ENCODE data around the gene SLIT1.

Gene SLIT1

GRCh38 chr10:97097084-97097433 lies 88.7 kb downstream of the SLIT1 start:
- Histone ChIP-seq H3K36me3 (ENCODE audit: control insufficient read depth in 5 of 5, insufficient read depth in 5 of 5, low read length in 5 of 5) (no peaks in the 10 kb centered on the region), H3K4me3 (ENCODE audit: low read depth in 1 of 5, low read length in 5 of 5) (no peak overlapping the region), H3K9ac (ENCODE audit: low read length in 5 of 5) (no peak overlapping the region), H3K9me3 (ENCODE audit: control insufficient read depth in 5 of 5, low read length in 5 of 5) (peaks cover 0 to 4% (median 0%) of the 10 kb centered on the region in 5 donors), H3K27ac (ENCODE audit: low read depth, low read length) (no peak overlapping the region), H3K4me1 (ENCODE audit: control insufficient read depth in 5 of 5, insufficient read depth in 5 of 5, low read length in 5 of 5) (peaks cover 0 to 11% (median 5%) of the 10 kb centered on the region in 5 donors), H3K27me3 (ENCODE audit: control insufficient read depth in 5 of 5, insufficient read depth in 4 of 5, low read length in 5 of 5) (peaks cover 7 to 29% (median 21%) of the 10 kb centered on the region in 5 donors)

GRCh38 chr10:97096261-97097083 lies 89.3 kb downstream of the SLIT1 start:
- Histone ChIP-seq H3K4me3 (ENCODE audit: low read depth in 1 of 5, low read length in 5 of 5) (no peak overlapping the region), H3K9me3 (ENCODE audit: control insufficient read depth in 5 of 5, low read length in 5 of 5) (peaks cover 0 to 4% (median 0%) of the 10 kb centered on the region in 5 donors), H3K27me3 (ENCODE audit: control insufficient read depth in 5 of 5, insufficient read depth in 4 of 5, low read length in 5 of 5) (peaks cover 7 to 28% (median 22%) of the 10 kb centered on the region in 5 donors), H3K36me3 (ENCODE audit: control insufficient read depth in 5 of 5, insufficient read depth in 5 of 5, low read length in 5 of 5) (no peaks in the 10 kb centered on the region), H3K27ac (ENCODE audit: low read depth, low read length) (no peak overlapping the region), H3K4me1 (ENCODE audit: control insufficient read depth in 5 of 5, insufficient read depth in 5 of 5, low read length in 5 of 5) (peaks cover 0 to 11% (median 5%) of the 10 kb centered on the region in 5 donors), H3K9ac (ENCODE audit: low read length in 5 of 5) (no peak overlapping the region)

- H3K27ac ChIP-seq (ENCODE audit: low read depth, low read length), result no peak overlapping the region
- no peak overlapping the region for H3K4me3 ChIP-seq (ENCODE audit: low read depth in 1 of 5, low read length in 5 of 5)
- peaks cover 0 to 4% (median 0%) of the 10 kb centered on the region in 5 donors for H3K9me3 ChIP-seq (ENCODE audit: control insufficient read depth in 5 of 5, low read length in 5 of 5)
- no peaks in the 10 kb centered on the region for H3K36me3 ChIP-seq (ENCODE audit: control insufficient read depth in 5 of 5, insufficient read depth in 5 of 5, low read length in 5 of 5)
- H3K4me1 ChIP-seq (ENCODE audit: control insufficient read depth in 5 of 5, insufficient read depth in 5 of 5, low read length in 5 of 5), result peaks cover 0 to 11% (median 5%) of the 10 kb centered on the region in 5 donors
- no peak overlapping the region for H3K9ac ChIP-seq (ENCODE audit: low read length in 5 of 5)
- peaks cover 7 to 28% (median 22%) of the 10 kb centered on the region in 5 donors for H3K27me3 ChIP-seq (ENCODE audit: control insufficient read depth in 5 of 5, insufficient read depth in 4 of 5, low read length in 5 of 5)
These were observed 90.0 kb downstream of the SLIT1 start for GRCh38 chr10:97095701-97096260.

- peaks cover 11 to 33% (median 24%) of the 10 kb centered on the region in 5 donors for H3K27me3 ChIP-seq (ENCODE audit: control insufficient read depth in 5 of 5, insufficient read depth in 4 of 5, low read length in 5 of 5)
These were observed 95.1 kb downstream of the SLIT1 start for GRCh38 chr10:97090644-97091043.

GRCh38 chr10:97090035-97090434 lies 95.7 kb downstream of the SLIT1 start:
- Histone ChIP-seq H3K27ac (ENCODE audit: low read depth, low read length) (no peak overlapping the region), H3K9me3 (ENCODE audit: control insufficient read depth in 5 of 5, low read length in 5 of 5) (peaks cover 0 to 4% (median 0%) of the 10 kb centered on the region in 5 donors), H3K4me1 (ENCODE audit: control insufficient read depth in 5 of 5, insufficient read depth in 5 of 5, low read length in 5 of 5) (no peaks in the 10 kb centered on the region), H3K4me3 (ENCODE audit: low read depth in 1 of 5, low read length in 5 of 5) (no peak overlapping the region), H3K9ac (ENCODE audit: low read length in 5 of 5) (no peak overlapping the region), H3K36me3 (ENCODE audit: control insufficient read depth in 5 of 5, insufficient read depth in 5 of 5, low read length in 5 of 5) (no peaks in the 10 kb centered on the region), H3K27me3 (ENCODE audit: control insufficient read depth in 5 of 5, insufficient read depth in 4 of 5, low read length in 5 of 5) (peaks cover 9 to 27% (median 18%) of the 10 kb centered on the region in 5 donors)

More at GRCh38 chr10:97090644-97091043, 95.1 kb downstream of the SLIT1 start:
- Histone ChIP-seq H3K4me1 (ENCODE audit: control insufficient read depth in 5 of 5, insufficient read depth in 5 of 5, low read length in 5 of 5) (peaks cover 0 to 4% (median 2%) of the 10 kb centered on the region in 5 donors), H3K27ac (ENCODE audit: low read depth, low read length) (no peak overlapping the region), H3K4me3 (ENCODE audit: low read depth in 1 of 5, low read length in 5 of 5) (no peak overlapping the region), H3K9me3 (ENCODE audit: control insufficient read depth in 5 of 5, low read length in 5 of 5) (peaks cover 0 to 4% (median 0%) of the 10 kb centered on the region in 5 donors), H3K9ac (ENCODE audit: low read length in 5 of 5) (no peak overlapping the region), H3K36me3 (ENCODE audit: control insufficient read depth in 5 of 5, insufficient read depth in 5 of 5, low read length in 5 of 5) (no peaks in the 10 kb centered on the region)

GRCh38 chr10:97089209-97089870 lies 96.4 kb downstream of the SLIT1 start:
- Histone ChIP-seq H3K4me1 (ENCODE audit: control insufficient read depth in 5 of 5, insufficient read depth in 5 of 5, low read length in 5 of 5) (no peaks in the 10 kb centered on the region), H3K9me3 (ENCODE audit: control insufficient read depth in 5 of 5, low read length in 5 of 5) (peaks cover 0 to 4% (median 0%) of the 10 kb centered on the region in 5 donors), H3K9ac (ENCODE audit: low read length in 5 of 5) (no peak overlapping the region), H3K27me3 (ENCODE audit: control insufficient read depth in 5 of 5, insufficient read depth in 4 of 5, low read length in 5 of 5) (peaks cover 9 to 25% (median 16%) of the 10 kb centered on the region in 5 donors), H3K4me3 (ENCODE audit: low read depth in 1 of 5, low read length in 5 of 5) (no peak overlapping the region), H3K27ac (ENCODE audit: low read depth, low read length) (no peak overlapping the region), H3K36me3 (ENCODE audit: control insufficient read depth in 5 of 5, insufficient read depth in 5 of 5, low read length in 5 of 5) (no peaks in the 10 kb centered on the region)

- no peaks in the 10 kb centered on the region for H3K36me3 ChIP-seq (ENCODE audit: control insufficient read depth in 5 of 5, insufficient read depth in 5 of 5, low read length in 5 of 5)
- H3K9me3 ChIP-seq (ENCODE audit: control insufficient read depth in 5 of 5, low read length in 5 of 5), result no peaks in the 10 kb centered on the region
- no peak overlapping the region for H3K4me3 ChIP-seq (ENCODE audit: low read depth in 1 of 5, low read length in 5 of 5)
- no peaks in the 10 kb centered on the region for H3K4me1 ChIP-seq (ENCODE audit: control insufficient read depth in 5 of 5, insufficient read depth in 5 of 5, low read length in 5 of 5)
- no peak overlapping the region for H3K27ac ChIP-seq (ENCODE audit: low read depth, low read length)
- H3K27me3 ChIP-seq (ENCODE audit: control insufficient read depth in 5 of 5, insufficient read depth in 4 of 5, low read length in 5 of 5), result peaks cover 4 to 19% (median 13%) of the 10 kb centered on the region in 5 donors
- H3K9ac ChIP-seq (ENCODE audit: low read length in 5 of 5), result no peak overlapping the region
These were observed 98.5 kb downstream of the SLIT1 start for GRCh38 chr10:97087296-97087695.

GRCh38 chr10:97086530-97086929 lies 99.2 kb downstream of the SLIT1 start:
- H3K27me3 ChIP-seq (ENCODE audit: control insufficient read depth in 5 of 5, insufficient read depth in 4 of 5, low read length in 5 of 5), result peaks cover 4 to 18% (median 13%) of the 10 kb centered on the region in 5 donors
- H3K4me1 ChIP-seq (ENCODE audit: control insufficient read depth in 5 of 5, insufficient read depth in 5 of 5, low read length in 5 of 5), result no peaks in the 10 kb centered on the region
- no peak overlapping the region for H3K9ac ChIP-seq (ENCODE audit: low read length in 5 of 5)
- no peak overlapping the region for H3K4me3 ChIP-seq (ENCODE audit: low read depth in 1 of 5, low read length in 5 of 5)
- H3K27ac ChIP-seq (ENCODE audit: low read depth, low read length), result no peak overlapping the region
- H3K36me3 ChIP-seq (ENCODE audit: control insufficient read depth in 5 of 5, insufficient read depth in 5 of 5, low read length in 5 of 5), result no peaks in the 10 kb centered on the region
- no peaks in the 10 kb centered on the region for H3K9me3 ChIP-seq (ENCODE audit: control insufficient read depth in 5 of 5, low read length in 5 of 5)

GRCh38 chr10:97083228-97083829 lies 102.4 kb downstream of the SLIT1 start:
- no peak overlapping the region for H3K9ac ChIP-seq (ENCODE audit: low read length in 5 of 5)
- H3K9me3 ChIP-seq (ENCODE audit: control insufficient read depth in 5 of 5, low read length in 5 of 5), result no peaks in the 10 kb centered on the region
- H3K27me3 ChIP-seq (ENCODE audit: control insufficient read depth in 5 of 5, insufficient read depth in 4 of 5, low read length in 5 of 5), result peaks cover 0 to 9% (median 5%) of the 10 kb centered on the region in 5 donors
- H3K4me3 ChIP-seq (ENCODE audit: low read depth in 1 of 5, low read length in 5 of 5), result no peak overlapping the region
- no peak overlapping the region for H3K27ac ChIP-seq (ENCODE audit: low read depth, low read length)
- no peaks in the 10 kb centered on the region for H3K36me3 ChIP-seq (ENCODE audit: control insufficient read depth in 5 of 5, insufficient read depth in 5 of 5, low read length in 5 of 5)
- peaks cover 0 to 13% (median 5%) of the 10 kb centered on the region in 5 donors for H3K4me1 ChIP-seq (ENCODE audit: control insufficient read depth in 5 of 5, insufficient read depth in 5 of 5, low read length in 5 of 5)

All from subcutaneous abdominal adipose tissue (tissue), 5 donors.